ENCODE measurements around the gene DLX4.

The DLX4 gene

DNA sequence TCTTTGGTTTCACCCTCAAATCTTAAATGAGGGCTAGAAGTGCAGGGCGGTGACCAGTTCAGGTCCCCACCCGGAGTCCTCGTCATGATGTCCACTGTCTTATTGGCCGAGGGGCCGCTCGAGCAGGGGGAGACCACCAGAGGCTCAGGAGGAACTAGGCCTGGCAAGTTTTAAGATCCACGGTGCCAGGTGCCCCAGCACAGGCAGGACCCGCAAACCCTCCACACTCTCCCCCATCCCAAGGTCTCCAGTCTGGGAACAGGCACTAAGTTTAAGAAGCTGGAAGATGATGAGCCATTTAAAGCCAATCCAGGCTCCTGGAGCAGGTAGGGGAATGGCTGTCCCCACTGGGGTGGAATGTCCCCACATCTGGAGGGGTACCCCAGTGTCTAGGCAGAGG lies 21.9 kb downstream of the DLX4 start:
- peak; percentile 16 for DNase-seq

DNA sequence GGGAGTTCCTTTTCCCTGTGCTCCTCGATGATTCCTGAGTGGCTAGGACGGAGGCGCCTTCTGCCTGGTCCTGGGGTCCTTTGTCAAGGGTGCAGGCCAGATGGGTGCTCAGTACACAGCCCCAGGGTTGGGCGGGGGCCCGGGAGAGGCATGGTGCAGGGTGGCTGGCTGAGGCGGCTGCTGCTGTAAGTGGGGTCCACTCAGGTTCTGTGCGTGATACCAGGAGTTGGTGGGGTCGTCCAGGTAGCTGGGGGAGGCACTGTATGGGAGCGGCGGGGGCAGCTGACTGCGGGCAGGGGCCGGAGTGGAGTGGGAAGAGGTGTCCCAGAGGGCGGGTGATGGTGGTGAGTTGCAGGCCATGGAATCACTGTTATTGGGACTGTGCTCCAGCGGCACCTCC lies 22.4 kb downstream of the DLX4 start:
- DNase-seq, result no peak

DNA sequence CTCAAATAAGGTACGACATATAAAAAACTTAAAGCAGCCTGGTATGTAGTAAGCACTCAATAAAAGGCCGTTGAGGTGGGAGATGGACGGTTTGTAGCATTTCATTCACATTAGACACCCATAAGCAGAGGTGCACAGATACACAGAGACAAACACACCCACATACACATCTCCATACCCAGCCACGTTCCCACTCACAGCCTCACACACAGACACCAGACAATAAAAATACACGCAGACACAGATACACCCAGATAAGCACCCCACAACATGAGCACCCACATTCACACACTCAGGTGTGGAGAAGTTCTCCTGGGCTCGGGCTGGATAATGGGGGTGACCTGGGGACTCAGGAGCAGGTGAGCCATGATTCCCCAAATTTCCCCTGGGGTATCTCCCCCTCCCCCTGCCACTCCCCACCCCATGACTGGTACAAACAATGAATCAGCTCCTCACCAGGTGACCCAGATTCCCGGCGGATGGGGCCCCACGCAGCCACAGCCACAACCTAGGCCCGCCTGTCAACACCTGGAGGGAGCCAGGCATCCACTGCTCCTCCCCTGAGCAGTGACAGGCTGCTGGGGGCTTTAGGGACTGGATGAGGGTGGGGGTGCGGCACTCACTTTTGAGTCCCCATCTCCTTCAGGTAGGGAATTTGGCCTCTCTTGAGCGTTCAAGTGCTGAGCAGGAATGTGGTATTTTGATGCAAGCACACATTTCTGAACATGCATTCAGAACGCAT lies 23.4 kb downstream of the DLX4 start:
- DNase-seq, result no peak

DNA sequence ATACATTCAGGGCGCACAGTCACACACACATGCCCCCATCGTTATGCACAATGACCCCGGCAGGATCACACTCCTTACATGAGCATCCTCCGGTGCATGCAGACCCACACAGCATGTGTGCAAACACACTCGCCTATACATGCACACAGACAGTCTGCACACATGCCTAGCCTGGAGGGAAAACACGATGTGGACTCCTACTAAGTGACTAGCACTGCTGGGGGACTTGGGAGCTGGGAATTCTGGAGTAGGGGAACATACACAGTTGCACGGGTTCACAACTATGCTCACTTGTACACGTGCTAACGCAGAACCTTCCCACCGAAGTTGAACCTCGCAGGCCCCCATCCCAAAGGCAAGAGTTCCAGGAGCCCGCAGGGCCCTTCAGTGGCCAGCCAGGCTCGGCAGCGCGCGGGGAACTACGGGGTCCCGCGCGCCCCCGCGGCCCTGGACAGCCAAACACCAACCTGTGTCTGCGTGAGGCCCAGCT lies 24.0 kb downstream of the DLX4 start:
- no peak for DNase-seq

DNA sequence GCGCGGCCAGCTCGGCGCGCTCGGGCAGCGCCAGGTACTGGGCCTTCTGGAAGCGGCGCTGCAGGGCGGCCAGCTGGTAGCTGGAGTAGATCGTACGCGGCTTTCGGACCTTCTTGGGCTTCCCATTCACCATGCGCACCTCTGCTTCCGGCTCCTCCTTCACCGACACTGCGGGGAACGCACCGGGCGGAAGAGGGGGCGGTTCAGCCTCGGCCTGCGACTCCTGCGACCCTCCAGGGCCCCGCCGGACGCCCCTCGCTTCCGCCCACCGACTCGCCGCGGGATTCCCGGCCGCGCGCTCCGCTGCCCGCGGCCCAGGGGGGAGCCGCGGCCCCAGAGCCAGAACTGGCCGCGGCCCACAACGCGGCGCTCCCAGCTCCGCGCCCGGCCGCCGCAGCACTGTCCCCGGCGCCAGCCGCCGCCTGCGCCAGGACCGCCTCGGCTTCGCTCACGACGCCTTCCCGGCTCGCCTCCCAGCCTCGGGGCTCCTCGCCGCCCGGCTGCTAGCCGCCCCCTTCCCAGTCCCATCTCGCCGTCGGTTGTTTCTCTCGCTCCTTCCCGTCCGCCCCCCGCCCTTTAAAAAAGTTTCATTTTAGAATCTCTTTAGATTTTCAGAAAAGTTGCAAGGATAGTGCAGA lies 24.6 kb downstream of the DLX4 start:
- DNase-seq, result no peak

DNA sequence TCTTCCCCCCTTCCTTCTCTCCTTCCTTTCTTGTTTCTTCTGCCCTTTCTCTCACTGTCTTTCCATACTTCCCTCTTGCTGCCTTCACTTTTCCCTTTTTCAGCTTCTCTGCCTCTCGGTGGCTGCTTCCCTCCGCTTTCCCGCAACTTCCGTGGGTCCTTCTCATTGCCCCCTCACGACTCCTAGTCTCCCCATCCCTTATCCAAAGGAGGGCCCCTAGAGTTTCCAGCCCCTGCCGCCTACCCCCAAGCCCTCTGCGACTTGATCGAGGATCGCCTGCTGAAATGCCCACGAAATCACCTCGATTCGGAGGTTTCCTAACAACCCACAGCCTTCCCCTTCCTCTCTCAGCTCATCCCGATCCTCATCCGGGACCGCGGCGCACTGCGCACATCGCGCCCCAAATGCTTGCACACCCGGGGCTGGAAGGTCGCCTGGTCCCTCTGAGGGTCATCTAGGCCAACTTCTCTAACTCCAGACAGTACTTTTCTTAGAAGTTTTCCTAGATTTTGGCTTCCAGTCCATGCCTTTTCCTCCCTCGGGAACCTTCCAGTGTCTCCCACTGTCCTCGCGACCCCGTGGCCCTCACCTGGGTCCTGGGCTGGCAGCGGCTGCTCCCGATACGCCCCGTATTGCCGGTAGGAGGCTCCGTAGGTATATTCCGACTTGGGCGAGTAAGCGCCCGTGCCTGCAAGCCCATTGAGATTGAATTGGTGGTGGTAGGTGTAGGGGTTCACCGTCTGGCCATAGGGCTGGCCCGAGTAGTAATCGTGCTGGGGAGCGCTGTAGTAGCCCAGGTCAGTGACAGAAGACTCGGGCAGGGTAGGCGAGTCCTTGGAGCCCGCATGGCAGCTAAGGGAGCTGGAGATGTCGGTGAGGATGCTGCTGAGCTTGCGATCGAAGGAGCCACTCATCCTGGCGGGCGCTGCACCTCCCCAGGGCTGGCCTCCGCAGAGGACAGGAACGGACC lies 25.4 kb downstream of the DLX4 start:
- DNase-seq, result no peak

DNA sequence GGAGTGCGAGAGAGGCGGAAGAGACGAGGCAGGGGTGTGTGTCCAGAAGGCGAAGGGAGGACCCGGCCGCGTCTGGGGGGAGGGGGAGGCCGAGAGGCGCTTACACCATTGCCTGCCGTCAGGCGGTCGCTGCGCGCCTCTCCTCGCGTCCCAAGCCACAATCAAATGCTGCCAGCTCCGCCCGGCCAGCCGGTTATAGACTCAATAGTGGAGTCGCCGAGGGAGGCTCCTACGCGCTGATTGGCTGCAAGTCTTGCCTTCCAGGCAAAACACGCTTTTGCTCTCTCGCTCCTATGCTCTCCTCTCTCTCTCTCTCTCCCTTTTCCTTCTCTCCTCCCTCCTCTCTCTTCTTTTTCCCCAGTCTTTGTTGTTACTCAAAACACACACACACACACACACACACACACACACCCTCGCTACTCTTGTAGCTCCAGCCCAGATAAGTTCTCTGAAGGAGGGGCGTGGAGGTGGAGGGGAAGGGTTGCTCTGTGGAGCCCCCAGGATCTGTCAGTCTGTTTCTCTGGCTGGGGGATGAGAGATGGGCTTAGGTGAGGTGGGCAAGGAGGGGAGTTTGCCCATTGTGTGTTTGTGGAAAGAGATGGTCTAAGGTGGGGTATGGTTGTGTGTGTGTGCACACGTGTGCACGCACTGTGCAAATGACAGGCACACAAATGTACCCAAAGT lies 26.2 kb downstream of the DLX4 start, which contains the start of gene DLX3:
TSS of gene DLX3 (minus strand) at position 170 of the 684 bp plus-strand sequence. CDS start 226 bp downstream, outside the sequence.
- DNase-seq, result peak; percentile 88

DNA sequence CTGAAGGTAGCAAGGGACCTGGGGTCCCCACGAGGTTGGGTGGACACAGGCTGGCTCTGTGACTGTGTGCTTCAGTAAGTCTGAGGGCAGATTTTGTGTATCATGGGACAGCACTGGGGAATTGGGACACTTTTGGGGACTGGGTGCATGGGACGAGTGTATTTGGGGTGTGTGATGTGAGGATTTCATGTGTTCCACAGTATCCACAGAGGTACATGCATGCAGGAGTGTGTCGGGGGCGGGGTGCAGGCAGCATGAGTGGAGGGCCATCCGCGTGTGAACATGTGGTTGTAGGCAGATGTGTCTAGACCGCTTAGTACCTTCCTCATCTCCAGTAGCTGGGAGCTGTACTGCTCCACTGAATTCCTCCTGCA lies 27.1 kb downstream of the DLX4 start:
- no peak for DNase-seq

DNA sequence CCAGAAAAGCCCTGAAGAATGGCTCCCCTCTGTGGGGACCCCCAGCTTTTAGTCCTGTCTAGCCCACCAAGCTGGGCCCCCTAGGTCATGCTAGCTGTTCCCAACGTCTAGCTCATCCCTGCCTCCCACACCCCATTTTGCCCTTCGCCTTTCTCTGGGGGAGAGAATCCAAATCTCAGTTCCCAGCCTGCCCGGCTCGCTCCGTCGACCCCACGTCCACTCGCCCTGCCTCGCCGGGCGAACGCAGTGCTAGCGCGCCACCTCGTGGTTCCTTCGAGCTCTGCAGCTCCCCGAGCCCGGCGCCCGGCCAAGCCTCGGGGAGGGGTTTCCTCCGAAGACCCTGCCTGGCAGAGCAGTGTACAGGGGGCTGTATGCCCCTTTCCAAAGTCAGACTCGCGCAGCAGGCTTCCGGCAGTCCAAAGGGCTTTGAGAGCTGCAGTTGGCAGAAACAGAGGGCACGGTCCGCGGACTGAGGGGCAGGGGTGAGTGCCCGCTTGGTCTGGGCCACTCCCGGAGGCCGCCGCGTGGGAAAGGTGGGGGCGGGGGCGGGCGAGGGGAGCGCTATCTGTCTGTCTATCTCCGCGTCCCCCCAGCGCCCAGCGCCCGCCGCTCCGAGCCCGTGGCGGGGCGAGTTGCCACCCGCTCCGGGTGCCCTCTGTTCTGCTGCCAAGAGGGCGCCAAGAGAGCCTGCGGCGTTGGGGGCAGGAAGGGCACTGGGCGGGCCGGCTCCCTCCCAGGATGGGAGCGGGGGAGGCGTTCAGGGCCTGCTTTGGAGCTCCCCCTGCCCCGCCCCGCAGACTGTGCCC lies 27.7 kb downstream of the DLX4 start:
- DNase-seq, result peak; percentile 77

DNA sequence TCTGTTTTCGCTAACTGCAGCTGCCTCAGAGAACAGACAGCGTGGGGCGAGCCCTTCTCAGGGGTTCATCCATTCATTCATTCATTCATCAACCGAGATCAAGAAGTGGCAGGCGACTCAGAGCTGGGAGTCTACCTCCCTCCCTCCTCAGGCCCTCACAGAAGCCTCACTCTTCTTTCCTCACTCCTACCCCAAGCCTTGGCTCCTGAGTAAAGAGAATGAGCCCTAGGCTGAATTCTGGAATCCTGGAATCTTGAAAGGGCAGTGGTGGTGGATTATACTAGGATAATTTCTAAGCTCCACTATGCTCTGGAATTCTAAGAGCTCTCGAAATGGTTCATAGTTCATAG lies 28.3 kb downstream of the DLX4 start:
- DNase-seq, result no peak

DNA sequence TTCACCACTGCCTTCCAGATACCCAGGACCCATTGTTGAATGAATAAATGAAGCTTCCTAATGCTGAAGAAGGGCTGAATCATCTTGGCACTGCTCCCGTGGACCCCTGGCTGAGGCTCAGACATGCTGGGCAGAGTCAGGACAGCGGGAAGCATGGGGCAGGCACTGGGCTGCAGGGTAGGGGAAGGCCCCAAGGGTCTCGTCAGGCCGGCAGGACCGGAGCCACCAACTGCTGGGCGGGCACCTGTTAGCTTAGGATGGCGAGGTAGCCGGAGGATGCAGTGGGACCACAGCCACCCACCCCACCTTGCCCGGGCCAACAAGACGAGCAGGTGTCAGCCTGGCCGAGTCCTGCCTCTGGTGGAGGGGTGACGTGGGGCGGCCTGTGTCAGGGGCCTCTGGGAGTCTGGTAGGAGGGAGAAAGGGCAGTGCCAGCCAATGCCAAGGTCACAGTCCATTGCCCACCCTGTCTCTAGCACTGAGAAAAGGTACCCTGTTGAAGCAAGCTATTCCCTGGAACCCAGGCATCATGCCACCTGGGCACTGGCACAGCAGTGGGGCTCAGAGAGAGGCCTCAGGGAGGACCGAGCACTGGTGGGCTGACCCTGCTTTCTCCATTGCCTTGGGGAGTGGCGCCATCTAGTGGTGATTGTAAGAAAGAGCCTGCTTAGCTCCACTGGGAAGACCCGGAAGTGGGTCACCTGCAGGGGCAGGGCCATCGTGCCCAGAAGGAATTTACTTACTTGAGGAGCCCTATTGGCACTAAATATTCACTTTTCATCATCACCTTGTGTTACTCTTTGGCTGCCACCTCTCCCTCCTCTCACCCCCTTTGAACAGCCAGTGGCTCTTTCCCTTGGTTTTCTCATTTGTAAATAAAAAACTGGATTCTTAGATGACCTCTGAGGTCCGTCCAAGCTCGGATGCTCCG lies 29.0 kb downstream of the DLX4 start:
- peak; percentile 90 for DNase-seq

DNA sequence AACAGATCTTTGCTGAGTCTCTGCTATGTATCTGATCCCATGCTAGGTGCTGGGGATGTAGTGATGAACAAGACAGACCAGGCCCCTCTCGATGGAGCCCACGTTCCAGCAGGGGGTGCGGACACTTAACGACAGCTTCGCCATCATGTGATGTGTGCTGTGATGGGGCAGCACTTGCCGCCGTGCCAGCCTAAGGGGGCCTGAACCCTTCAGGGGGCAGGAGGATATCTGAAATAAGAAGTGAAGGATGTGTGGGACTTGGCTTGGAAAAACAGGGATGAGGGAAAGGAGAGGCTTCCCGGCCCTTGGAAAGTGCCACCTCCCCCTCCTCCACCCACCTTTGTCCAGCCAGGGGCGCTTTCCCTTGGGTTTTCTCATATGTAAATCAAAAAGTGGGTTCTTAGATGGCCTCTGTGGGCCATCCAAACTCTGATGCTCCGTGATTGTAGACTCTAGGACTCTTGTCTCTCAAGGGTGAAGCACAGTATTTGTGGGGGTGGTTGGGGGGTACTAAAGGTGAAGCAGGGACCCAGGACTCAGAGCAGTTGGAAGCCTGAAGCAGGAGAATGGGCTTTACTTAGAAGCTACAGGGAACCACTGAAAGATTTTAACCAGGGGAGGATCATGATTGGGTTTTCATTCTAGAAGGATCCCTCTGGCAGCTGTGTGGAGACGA lies 30.0 kb downstream of the DLX4 start:
- no peak for DNase-seq

DNA sequence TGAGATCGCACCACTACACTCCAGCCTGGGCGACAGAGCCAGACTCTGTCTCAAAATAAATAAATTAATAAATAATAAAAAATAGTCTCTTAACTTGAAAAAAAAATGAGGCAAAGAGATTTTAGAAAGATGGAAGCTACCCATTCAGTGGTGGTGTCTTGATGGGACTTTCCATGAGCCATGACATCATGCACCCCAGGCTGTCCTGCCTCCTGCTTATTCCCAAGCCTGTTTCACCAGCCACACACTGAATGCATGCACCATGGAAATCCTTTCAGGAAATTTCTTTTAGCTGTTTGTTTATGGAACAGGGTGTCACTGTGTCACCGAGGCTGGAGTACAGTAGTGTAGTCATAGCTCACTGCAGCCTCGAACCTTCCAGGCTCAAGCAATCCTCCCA lies 34.9 kb downstream of the DLX4 start:
- DNase-seq, result no peak

DNA sequence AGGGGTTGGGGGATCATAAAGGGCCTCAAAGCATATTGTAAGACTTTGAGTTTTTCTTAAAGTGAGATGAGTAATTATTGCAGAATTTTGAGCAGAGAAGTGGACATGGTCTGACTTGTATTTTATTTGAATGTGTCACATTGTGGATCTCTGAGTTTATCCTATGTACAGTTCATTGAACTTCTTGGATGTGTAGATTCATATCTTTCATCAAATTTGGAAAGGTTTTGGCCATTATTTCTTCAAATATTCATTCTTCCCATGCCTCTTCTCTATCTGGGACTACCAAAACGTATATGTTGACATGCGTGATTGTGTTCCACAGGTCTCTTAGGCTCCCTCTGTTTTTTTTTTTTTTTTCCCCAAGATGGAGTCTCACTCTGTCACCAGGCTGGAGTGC lies 40.3 kb downstream of the DLX4 start:
- DNase-seq, result no peak

DNA sequence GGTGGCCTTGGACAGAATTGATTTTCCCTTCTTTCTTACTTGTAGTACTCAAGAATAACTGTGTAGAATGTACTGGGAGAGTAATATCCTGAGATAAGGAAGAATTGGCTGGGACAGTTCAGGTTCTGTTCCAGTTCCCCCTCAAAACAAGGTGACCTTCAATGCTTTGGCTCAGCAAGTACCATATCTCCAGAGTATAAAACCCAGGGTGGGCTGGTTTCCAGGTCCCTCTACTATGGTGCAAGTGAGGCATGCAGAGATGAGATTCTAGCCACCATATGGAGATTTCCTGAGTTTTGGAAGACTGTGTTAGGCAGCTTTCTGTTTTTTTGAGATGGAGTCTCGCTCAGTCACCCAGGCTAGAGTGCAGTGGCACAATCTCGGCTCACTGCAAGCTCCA lies 44.1 kb downstream of the DLX4 start:
- DNase-seq, result no peak

DNA sequence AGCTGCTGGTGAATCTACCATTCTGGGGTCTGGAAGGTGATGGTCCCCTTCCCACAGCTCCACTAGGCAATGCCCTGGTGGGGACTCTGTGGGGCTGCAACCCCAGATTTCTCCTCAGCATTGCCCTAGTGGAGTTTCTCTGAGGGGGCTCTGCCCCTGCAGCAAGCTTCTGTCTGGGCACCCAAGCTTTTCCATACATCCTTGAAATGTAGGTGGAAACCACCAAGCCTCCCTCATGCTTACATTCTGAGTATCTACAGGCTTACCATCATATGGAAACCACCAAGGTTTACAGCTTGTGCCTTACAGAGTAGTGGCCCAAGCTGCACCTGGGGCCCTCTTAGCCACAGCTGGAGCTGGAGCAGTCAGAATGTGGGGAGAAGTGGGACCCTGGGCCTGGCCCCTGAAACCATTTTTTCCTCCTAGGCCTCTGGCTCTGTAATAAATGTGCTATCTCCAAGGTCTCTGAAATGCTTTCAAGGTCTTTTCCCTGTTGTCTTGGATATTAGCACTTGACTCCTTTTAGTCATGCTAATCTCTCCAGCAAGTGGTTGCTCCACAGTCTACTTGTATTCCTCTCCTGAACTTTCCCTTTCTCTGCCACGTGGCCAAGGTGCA lies 45.6 kb downstream of the DLX4 start:
- no peak for DNase-seq

DNA sequence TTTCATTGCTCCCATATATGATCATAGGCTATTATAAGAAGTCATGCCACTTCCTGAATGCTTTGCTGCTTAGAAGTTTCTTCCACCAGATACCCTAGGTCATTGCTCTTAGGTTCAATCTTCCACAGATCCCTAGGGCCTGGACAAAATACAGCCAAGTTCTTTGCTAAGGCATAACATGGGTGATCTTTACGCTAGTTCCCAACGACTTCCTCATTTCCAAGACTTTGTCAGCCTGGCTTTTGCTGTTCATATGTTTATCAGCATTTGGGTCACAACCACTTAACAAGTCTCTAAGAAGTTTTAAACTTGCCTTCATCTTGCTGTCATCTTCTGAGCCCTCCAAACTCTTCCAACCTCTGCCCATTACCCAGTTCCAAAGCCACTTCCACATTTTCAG lies 46.2 kb downstream of the DLX4 start:
- DNase-seq, result no peak

DNA sequence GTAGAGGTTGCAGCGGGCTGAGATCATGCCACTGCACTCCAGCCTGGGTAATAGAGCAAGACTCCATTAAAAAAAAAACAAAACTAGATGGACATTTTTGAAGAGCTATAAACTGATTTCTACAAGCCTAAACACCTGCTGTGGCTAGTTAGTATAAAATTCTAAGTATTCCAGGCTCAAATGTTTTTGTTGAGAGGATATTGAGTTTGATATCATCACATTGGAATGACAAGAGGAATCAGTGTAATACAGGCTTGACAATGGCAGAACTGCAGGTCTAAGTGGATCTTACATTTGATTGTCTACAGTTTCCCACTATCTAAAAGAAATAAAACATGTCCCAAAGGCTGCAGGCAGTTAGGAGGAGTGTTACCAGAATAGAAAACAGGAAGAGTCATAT lies 49.9 kb downstream of the DLX4 start:
- no peak for DNase-seq

DNA sequence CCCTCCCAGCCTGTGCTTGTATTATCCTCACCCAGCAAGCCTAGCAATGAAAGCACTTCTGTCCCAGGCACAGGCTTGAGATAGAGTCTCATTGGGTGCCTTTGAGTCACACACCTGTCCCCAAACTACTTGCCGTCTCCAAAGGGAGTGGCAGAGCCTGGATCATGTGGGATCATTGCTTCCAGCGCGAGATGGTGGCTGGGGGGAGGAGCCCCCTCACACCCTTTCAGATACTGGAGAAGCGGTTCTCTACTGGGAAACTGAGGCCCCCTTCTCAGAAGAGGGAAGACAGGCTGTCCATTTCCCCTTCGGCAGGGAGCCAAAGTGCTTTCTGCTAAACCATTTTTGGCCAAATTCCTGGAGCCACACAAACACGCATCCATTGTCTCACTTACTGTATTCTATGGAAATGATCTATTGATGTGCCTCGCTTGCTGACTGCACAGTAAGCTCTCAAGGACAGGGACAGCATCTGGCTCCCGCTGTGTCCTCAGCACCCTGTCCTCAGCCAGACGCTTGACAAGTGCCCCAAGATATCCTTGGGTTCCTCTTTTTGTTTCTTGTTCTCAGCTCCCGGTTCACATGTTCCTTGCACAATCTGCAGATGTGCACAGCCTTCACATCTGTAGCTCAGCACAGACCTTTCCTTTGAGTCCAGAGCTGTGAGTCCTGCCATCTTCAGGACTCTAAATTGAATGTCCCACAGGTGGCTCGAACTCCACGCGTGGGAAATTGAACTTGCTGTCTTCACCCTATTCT lies 52.0 kb downstream of the DLX4 start:
- DNase-seq, result no peak

All from femur (tissue), 1 donor.